OCI-LY3 (cell line): Measurements from ENCODE around the gene TEX101.
A peak's percentile ranks its signal among the peaks of the same experiment; 100 is the strongest.

Source experiments
- H2AFZ ChIP-seq: fragments of 200-600, 300-600 bp; shearing (Covaris generic); 2 replicates; pipeline ENCODE4 v1.6.0; 2014; ENCODE audit warnings: antibody characterized with exemption, low read depth, low read length
- H3K27ac ChIP-seq: fragments of 200-600, 300-600 bp; sonication (generic); 2 replicates; pipeline ENCODE4 v1.5.1; 2014; ENCODE audit warnings: mild to moderate bottlenecking, low read length, moderate library complexity, mixed read lengths
- H3K27me3 ChIP-seq: fragments of 200-600, 300-600 bp; sonication (generic); 2 replicates; pipeline ENCODE4 v1.6.1; 2014; ENCODE audit warnings: low read depth, low read length, mixed read lengths
- H3K36me3 ChIP-seq: fragments of 200-600, 300-600 bp; sonication (generic); replicated peaks from 2 replicates; pipeline ENCODE3; 2014; ENCODE audit warnings: low read depth, low read length, mixed read lengths
- H3K4me1 ChIP-seq: fragments of 300-600, 200-600 bp; sonication (generic); 2 replicates; pipeline ENCODE4 v1.6.1; 2014; ENCODE audit warnings: low read length, mixed read lengths
- H3K4me2 ChIP-seq: fragments of 200-600, 300-600 bp; sonication (generic); 2 replicates; pipeline ENCODE4 v1.6.1; 2014; ENCODE audit warnings: low read length, mixed read lengths
- H3K4me3 ChIP-seq: fragments of 300-600, 200-600 bp; sonication (generic); 2 replicates; pipeline ENCODE4 v1.5.1; 2014; ENCODE audit warnings: antibody characterized with exemption, mild to moderate bottlenecking, low read length, moderate library complexity
- H3K79me2 ChIP-seq: fragments of 300-600, 200-600 bp; shearing (Covaris generic); 2 replicates; pipeline ENCODE4 v1.6.1; 2014; ENCODE audit warnings: mild to moderate bottlenecking, low read length, mixed read lengths
- H3K9ac ChIP-seq: fragments of 300-600, 200-600 bp; shearing (Covaris generic); 2 replicates; pipeline ENCODE4 v1.6.0; 2014; ENCODE audit warnings: mild to moderate bottlenecking, low read length, moderate library complexity
- H3K9me3 ChIP-seq: fragments of 200-600, 300-600 bp; shearing (Covaris generic); 2 replicates; pipeline ENCODE4 v1.6.1; 2014; ENCODE audit warnings: low read length, mixed read lengths; ENCODE audit not compliant: insufficient read depth
- H4K20me1 ChIP-seq: fragments of 200-600, 300-600 bp; sonication (generic); 2 replicates; pipeline ENCODE4 v1.6.1; 2016; ENCODE audit warnings: low read length, mixed read lengths; ENCODE audit not compliant: insufficient read depth
- CTCF ChIP-seq: fragments of 200-600, 300-600 bp; sonication (generic); IDR thresholded peaks from 2 replicates; pipeline ENCODE4 v1.5.1; 2014; ENCODE audit warnings: antibody characterized with exemption, low read length, low read depth
- EZH2phosphoT487 ChIP-seq: fragments of 200-600 bp; shearing (Covaris generic); IDR thresholded peaks from 2 replicates; pipeline ENCODE4 v1.6.1; 2018; ENCODE audit warnings: antibody characterized with exemption, mixed run types, low read depth

Gene TEX101

GRCh38 chr19:43423779-43424178, 9.1 kb downstream of the TEX101 start:
- no peak for TF ChIP-seq CTCF
- TF ChIP-seq EZH2phosphoT487: no peak
- Histone ChIP-seq H3K4me1 (no peaks in the 10 kb centered on the region), H3K79me2 (no peaks in the 10 kb centered on the region), H3K27ac (no peak overlapping the region), H3K4me3 (no peak overlapping the region), H3K27me3 (peaks cover 4% of the 10 kb centered on the region; the same call in 1 of the 2 replicates), H3K9me3 (no peaks in the 10 kb centered on the region), H3K9ac (no peak overlapping the region), H3K4me2 (no peak overlapping the region), H4K20me1 (no peaks in the 10 kb centered on the region), H3K36me3 (no peaks in the 10 kb centered on the region), H2AFZ (no peak overlapping the region)

GRCh38 chr19:43425567-43426392, 11.1 kb downstream of the TEX101 start:
- H3K4me2 ChIP-seq: peak overlapping the region; percentile 35
- peak overlapping the region; percentile 60 for H2AFZ ChIP-seq
- H3K27me3 ChIP-seq: peaks cover 4% of the 10 kb centered on the region; the same call in 1 of the 2 replicates
- H3K9me3 ChIP-seq: no peaks in the 10 kb centered on the region
- no peaks in the 10 kb centered on the region for H4K20me1 ChIP-seq
- H3K4me1 ChIP-seq: no peaks in the 10 kb centered on the region
- TF ChIP-seq EZH2phosphoT487 (no peak), CTCF (peak; percentile 74)
- no peak overlapping the region for H3K27ac ChIP-seq
- H3K4me3 ChIP-seq: no peak overlapping the region
- no peaks in the 10 kb centered on the region for H3K36me3 ChIP-seq
- no peak overlapping the region for H3K9ac ChIP-seq
- H3K79me2 ChIP-seq: no peaks in the 10 kb centered on the region

- Histone ChIP-seq H3K4me2 (no peak overlapping the region), H3K27ac (no peak overlapping the region), H3K36me3 (no peaks in the 10 kb centered on the region), H3K4me3 (no peak overlapping the region), H3K9me3 (no peaks in the 10 kb centered on the region), H2AFZ (no peak overlapping the region), H3K4me1 (no peaks in the 10 kb centered on the region), H4K20me1 (no peaks in the 10 kb centered on the region), H3K9ac (no peak overlapping the region), H3K79me2 (no peaks in the 10 kb centered on the region), H3K27me3 (peaks cover 7% of the 10 kb centered on the region; the same call in 1 of the 2 replicates)
- TF ChIP-seq CTCF: no peak
- TF ChIP-seq EZH2phosphoT487: no peak
Measured at GRCh38 chr19:43429395-43429794, 14.7 kb downstream of the TEX101 start.

- peaks cover 8% of the 10 kb centered on the region; the same call in 1 of the 2 replicates for H3K27me3 ChIP-seq
- no peaks in the 10 kb centered on the region for H3K36me3 ChIP-seq
- H3K9me3 ChIP-seq: no peaks in the 10 kb centered on the region
- H2AFZ ChIP-seq: no peak overlapping the region
- H3K4me2 ChIP-seq: no peak overlapping the region
- no peak overlapping the region for H3K9ac ChIP-seq
- TF ChIP-seq EZH2phosphoT487 (no peak), CTCF (peak; percentile 31; the same call in 1 of the 2 replicates)
- no peaks in the 10 kb centered on the region for H4K20me1 ChIP-seq
- no peaks in the 10 kb centered on the region for H3K4me1 ChIP-seq
- no peak overlapping the region for H3K27ac ChIP-seq
- H3K79me2 ChIP-seq: no peaks in the 10 kb centered on the region
- H3K4me3 ChIP-seq: no peak overlapping the region
Measured at GRCh38 chr19:43430142-43430710, 15.5 kb downstream of the TEX101 start.
